ENCODE measurements around the gene DYNC2I2.
"Not testable (repeated sequence)": the region's sequence is repeated elsewhere in the genome, so short reads cannot be mapped to it uniquely, and the experiment has no call there.

Gene DYNC2I2

DNA sequence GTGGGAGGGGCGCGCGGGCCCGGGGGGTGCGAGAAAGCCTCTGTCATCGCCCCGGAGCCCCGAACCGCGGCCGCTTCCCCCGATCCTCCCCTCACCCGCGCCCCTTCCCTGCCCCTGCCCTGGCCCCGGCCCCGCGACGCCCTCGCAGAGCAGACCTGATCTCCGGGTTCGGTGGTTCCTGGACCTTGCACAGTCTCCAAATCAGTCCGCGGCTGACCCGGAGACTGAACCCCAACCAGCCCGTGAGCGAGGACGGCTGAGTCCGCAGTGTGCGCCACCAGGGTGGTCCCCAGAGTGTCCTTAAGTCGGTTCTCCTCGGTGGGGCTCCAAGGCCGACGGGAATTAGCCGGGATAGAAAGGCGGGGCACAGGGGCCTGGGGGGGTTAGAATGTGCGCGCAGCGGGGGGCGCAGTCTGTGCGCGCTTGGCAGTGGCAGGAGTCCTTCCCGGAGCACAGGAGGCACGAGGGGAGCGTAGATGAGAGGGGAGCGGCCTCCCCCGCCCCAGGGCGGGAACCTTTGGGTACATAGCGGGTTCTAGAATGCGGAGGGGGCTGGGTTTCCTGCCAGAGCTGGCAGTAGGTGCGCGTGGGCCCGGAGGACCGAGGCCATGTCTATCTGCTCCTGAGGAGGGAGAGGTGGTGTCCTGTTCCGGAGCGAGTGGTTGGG lies 46.4 kb upstream of the DYNC2I2 start:
- Histone ChIP-seq H2BK5ac (ENCODE audit: low read length) (no peak overlapping the region), H3K4me3 (ENCODE audit: low read length) (peak overlapping the region; percentile 72), H3K4me1 (ENCODE audit: control insufficient read depth, low read depth, low read length) (peaks cover 2% of the 10 kb centered on the region), H3K4ac (ENCODE audit: low read depth, low read length) (peak overlapping the region; percentile 1), H3K23ac (ENCODE audit: low read length) (peak overlapping the region; percentile 89), H3K27ac (ENCODE audit: low read depth, low read length) (peak overlapping the region; percentile 60), H3K9ac (ENCODE audit: low read length) (peak overlapping the region; percentile 88), H4K8ac (ENCODE audit: low read depth, low read length) (no peak overlapping the region), H3K36me3 (ENCODE audit: control insufficient read depth, insufficient read depth, low read length) (no peaks in the 10 kb centered on the region), H3K27me3 (ENCODE audit: insufficient read depth, low read length, poor library complexity) (no peaks in the 10 kb centered on the region), H3K79me1 (ENCODE audit: low read length) (no peaks in the 10 kb centered on the region), H2AK5ac (ENCODE audit: low read length) (peak overlapping the region; percentile 78), H4K5ac (ENCODE audit: low read length) (no peak overlapping the region), H2BK15ac (replicated peaks; ENCODE audit: low read depth) (no peak overlapping the region), H2BK120ac (ENCODE audit: low read depth, low read length) (no peak overlapping the region), H3K18ac (ENCODE audit: low read length) (peak overlapping the region; percentile 88), H3K79me2 (ENCODE audit: control insufficient read depth, insufficient read depth, low read length) (no peaks in the 10 kb centered on the region), H3K4me2 (ENCODE audit: low read length) (peak overlapping the region; percentile 84), H3K56ac (ENCODE audit: low read length) (peak overlapping the region; percentile 81)
- WGBS (ENCODE audit: extremely low coverage, insufficient coverage, low lambda C conversion rate), result no CpG with 5 or more reads among the region's 55 CpGs
- DNase-seq, result peak; percentile 69

DNA sequence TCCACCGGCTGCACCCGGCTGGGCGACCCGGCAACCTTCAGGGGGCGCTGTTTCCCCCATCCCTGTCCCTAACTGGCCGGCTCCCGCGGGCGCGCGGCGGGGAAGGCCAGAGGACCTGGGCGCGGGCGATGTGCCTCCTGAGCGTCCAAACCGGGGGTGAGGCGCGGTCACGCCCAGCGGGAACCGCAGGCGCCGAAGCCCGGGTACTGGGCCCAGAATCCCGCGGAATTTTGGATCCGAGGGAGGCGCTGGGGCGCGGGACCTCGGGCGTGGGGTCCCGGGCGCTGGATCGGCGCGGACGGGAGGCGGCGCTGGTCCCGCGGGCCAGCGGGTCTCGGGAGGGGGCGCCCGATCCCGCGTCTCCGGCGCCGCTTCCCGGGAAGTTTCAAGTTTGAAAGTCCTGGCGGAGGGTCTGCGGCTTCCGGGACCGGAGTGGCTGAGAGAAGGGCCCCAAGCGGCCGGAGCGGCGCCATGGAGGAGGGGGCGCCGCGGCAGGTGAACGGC lies 45.9 kb upstream of the DYNC2I2 start, which contains the start of gene PKN3:
Gene PKN3, plus strand, starts transcription at position 59 of the 504 bp plus-strand sequence. Its CDS starts 413 bp downstream, at position 472.
- Histone ChIP-seq H2AK5ac (ENCODE audit: low read length) (no peak within 1 kb of the TSS), H3K4ac (ENCODE audit: low read depth, low read length) (peak within 1 kb of the TSS; percentile 1), H3K56ac (ENCODE audit: low read length) (peak within 1 kb of the TSS; percentile 81), H3K4me2 (ENCODE audit: low read length) (peak within 1 kb of the TSS; percentile 84), H4K5ac (ENCODE audit: low read length) (no peak within 1 kb of the TSS), H3K4me3 (ENCODE audit: low read length) (peak within 1 kb of the TSS; percentile 72), H3K27me3 (ENCODE audit: insufficient read depth, low read length, poor library complexity) (no peaks in the 10 kb centered on the region), H3K79me1 (ENCODE audit: low read length) (no peaks in the 10 kb centered on the region), H3K36me3 (ENCODE audit: control insufficient read depth, insufficient read depth, low read length) (no peaks in the 10 kb centered on the region), H3K27ac (ENCODE audit: low read depth, low read length) (peak within 1 kb of the TSS; percentile 60), H3K23ac (ENCODE audit: low read length) (peak within 1 kb of the TSS; percentile 89), H3K79me2 (ENCODE audit: control insufficient read depth, insufficient read depth, low read length) (no peaks in the 10 kb centered on the region), H4K8ac (ENCODE audit: low read depth, low read length) (no peak within 1 kb of the TSS), H2BK15ac (replicated peaks; ENCODE audit: low read depth) (no peak within 1 kb of the TSS), H2BK5ac (ENCODE audit: low read length) (no peak within 1 kb of the TSS), H3K18ac (ENCODE audit: low read length) (peak within 1 kb of the TSS; percentile 88), H2BK120ac (ENCODE audit: low read depth, low read length) (no peak within 1 kb of the TSS), H3K9ac (ENCODE audit: low read length) (peak within 1 kb of the TSS; percentile 88), H3K4me1 (ENCODE audit: control insufficient read depth, low read depth, low read length) (peaks cover 2% of the 10 kb centered on the region)
- no CpG with 5 or more reads among the region's 65 CpGs for WGBS (ENCODE audit: extremely low coverage, insufficient coverage, low lambda C conversion rate)
- DNase-seq, result peak; percentile 92

DNA sequence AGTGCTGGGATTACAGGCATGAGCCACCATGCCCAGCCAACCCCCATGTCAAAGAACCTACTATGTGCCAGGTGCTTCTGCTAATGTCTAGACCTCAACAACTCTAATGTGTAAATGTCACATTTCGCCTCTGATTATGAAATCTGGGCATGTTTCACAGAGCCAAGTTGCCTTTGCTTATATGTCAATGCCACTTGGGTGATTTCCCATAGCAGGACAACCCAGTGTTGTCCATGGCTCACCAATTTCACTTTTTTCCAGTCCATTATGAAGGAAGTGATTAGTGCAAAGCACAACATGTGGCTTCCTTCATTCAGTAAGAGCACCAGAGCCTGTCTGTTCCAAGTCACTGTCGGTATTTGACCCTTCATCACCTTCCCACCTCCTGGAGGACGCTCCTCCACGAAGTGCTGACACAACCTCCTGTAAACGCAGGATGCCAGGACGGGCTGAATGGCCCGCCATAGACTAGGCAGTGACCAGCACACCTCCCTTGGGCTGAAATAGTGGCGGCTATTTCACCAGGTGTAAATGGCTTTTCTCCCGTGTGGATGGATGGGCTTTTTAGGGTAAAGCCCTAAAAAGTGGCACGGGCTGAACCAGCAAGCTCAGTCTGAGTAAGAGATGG lies 44.7 kb upstream of the DYNC2I2 start:
- H4K5ac ChIP-seq (ENCODE audit: low read length), result no peak overlapping the region
- H3K27ac ChIP-seq (ENCODE audit: low read depth, low read length), result no peak overlapping the region
- H3K36me3 ChIP-seq (ENCODE audit: control insufficient read depth, insufficient read depth, low read length), result peaks cover 4% of the 10 kb centered on the region
- H2AK5ac ChIP-seq (ENCODE audit: low read length), result no peak overlapping the region
- H3K4me2 ChIP-seq (ENCODE audit: low read length), result no peak overlapping the region
- H3K27me3 ChIP-seq (ENCODE audit: insufficient read depth, low read length, poor library complexity), result no peaks in the 10 kb centered on the region
- H3K56ac ChIP-seq (ENCODE audit: low read length), result no peak overlapping the region
- no peak overlapping the region for H2BK5ac ChIP-seq (ENCODE audit: low read length)
- no peak overlapping the region for H3K23ac ChIP-seq (ENCODE audit: low read length)
- no peak overlapping the region for H2BK15ac ChIP-seq (replicated peaks; ENCODE audit: low read depth)
- no CpG with 5 or more reads among the region's 10 CpGs for WGBS (ENCODE audit: extremely low coverage, insufficient coverage, low lambda C conversion rate)
- H3K4ac ChIP-seq (ENCODE audit: low read depth, low read length), result no peak overlapping the region
- no peaks in the 10 kb centered on the region for H3K79me1 ChIP-seq (ENCODE audit: low read length)
- H3K4me3 ChIP-seq (ENCODE audit: low read length), result no peak overlapping the region
- H2BK120ac ChIP-seq (ENCODE audit: low read depth, low read length), result no peak overlapping the region
- peak; percentile 38 for DNase-seq
- no peak overlapping the region for H4K8ac ChIP-seq (ENCODE audit: low read depth, low read length)
- peaks cover 2% of the 10 kb centered on the region for H3K4me1 ChIP-seq (ENCODE audit: control insufficient read depth, low read depth, low read length)
- no peak overlapping the region for H3K18ac ChIP-seq (ENCODE audit: low read length)
- H3K9ac ChIP-seq (ENCODE audit: low read length), result no peak overlapping the region
- no peaks in the 10 kb centered on the region for H3K79me2 ChIP-seq (ENCODE audit: control insufficient read depth, insufficient read depth, low read length)

DNA sequence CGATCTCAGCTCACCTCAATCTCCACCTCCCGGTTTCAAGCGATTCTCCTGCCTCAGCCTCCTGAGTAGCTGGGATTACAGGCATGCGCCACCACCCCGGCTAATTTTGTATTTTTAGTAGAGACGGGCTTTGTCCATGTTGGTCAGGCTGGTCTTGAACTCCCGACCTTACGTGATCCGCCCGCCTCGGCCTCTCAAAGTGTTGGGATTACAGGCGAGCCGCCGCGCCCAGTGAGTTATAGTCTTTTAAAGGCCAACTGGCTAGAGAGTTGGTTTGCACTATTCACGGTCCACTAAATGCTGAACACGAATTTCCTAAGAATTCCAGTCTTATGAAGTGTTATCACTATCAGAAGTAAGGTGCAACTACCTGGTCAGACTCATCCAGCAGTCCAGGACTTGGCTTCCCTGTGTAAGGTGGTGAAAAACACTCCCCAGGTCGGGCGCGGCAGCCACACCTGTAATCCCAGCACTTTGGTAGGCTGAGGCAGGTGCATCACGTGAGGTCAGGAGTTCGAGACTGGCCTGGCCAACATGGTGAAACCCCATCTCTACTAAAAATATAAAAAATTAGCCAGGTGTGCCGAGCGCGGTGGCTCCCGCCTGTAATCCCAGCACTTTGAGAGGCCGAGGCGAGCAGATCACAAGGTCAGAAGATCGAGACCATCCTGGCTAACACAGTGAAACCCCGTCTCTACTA lies 42.6 kb upstream of the DYNC2I2 start:
- H4K5ac ChIP-seq (ENCODE audit: low read length); H3K27ac ChIP-seq (ENCODE audit: low read depth, low read length); H3K79me2 ChIP-seq (ENCODE audit: control insufficient read depth, insufficient read depth, low read length); H2BK15ac ChIP-seq (replicated peaks; ENCODE audit: low read depth); H3K27me3 ChIP-seq (ENCODE audit: insufficient read depth, low read length, poor library complexity); H3K4me2 ChIP-seq (ENCODE audit: low read length); H3K4me3 ChIP-seq (ENCODE audit: low read length); H3K9ac ChIP-seq (ENCODE audit: low read length); H2BK120ac ChIP-seq (ENCODE audit: low read depth, low read length); H3K4ac ChIP-seq (ENCODE audit: low read depth, low read length); H2AK5ac ChIP-seq (ENCODE audit: low read length); H4K8ac ChIP-seq (ENCODE audit: low read depth, low read length); H3K4me1 ChIP-seq (ENCODE audit: control insufficient read depth, low read depth, low read length); H3K79me1 ChIP-seq (ENCODE audit: low read length); H3K18ac ChIP-seq (ENCODE audit: low read length); H3K36me3 ChIP-seq (ENCODE audit: control insufficient read depth, insufficient read depth, low read length); H2BK5ac ChIP-seq (ENCODE audit: low read length); H3K56ac ChIP-seq (ENCODE audit: low read length); H3K23ac ChIP-seq (ENCODE audit: low read length); DNase-seq: not testable (repeated sequence)
- no CpG with 5 or more reads among the region's 30 CpGs for WGBS (ENCODE audit: extremely low coverage, insufficient coverage, low lambda C conversion rate)

DNA sequence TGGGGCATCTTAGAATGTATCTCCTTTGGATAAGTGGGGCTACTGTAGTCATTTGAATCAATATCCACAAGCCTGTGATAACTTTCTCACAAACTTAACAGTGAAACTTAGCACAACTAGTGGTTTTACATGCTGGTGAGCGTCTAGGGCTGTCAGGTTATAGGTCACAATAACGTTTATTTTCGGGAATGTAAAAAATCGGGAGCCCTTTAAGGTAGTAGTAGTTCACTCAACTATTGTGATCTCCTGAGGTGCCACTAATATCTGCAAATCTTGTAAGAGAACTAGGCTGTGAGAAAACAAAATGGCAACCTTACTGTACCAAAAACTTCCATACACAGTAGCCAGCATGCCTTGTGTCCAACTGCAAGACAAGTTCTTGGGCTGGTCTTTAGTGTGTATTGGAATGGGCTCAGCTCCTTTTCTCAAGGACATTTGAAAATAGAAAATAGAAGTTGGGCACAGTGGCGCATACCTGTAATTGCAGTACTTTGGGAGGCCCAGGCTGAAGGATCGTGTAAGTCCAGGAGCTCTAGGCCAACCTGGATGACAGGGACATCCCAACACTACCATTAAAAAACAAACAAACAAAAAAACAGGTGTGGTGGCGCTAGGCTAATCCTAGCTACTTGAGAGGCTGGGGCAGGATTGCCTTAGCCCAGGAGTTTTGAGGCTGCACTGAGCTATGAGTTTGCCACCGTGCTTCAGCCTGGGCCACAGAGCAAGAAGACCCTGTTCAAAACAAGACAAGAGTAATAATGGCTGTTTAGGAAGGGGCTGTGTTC lies 40.5 kb upstream of the DYNC2I2 start:
- Histone ChIP-seq H3K4me2 (ENCODE audit: low read length) (no peak overlapping the region), H3K18ac (ENCODE audit: low read length) (no peak overlapping the region), H2BK5ac (ENCODE audit: low read length) (no peak overlapping the region), H4K8ac (ENCODE audit: low read depth, low read length) (no peak overlapping the region), H3K4ac (ENCODE audit: low read depth, low read length) (no peak overlapping the region), H3K56ac (ENCODE audit: low read length) (no peak overlapping the region), H2BK120ac (ENCODE audit: low read depth, low read length) (no peak overlapping the region), H3K79me2 (ENCODE audit: control insufficient read depth, insufficient read depth, low read length) (peaks cover 2% of the 10 kb centered on the region), H3K27ac (ENCODE audit: low read depth, low read length) (no peak overlapping the region), H2BK15ac (replicated peaks; ENCODE audit: low read depth) (no peak overlapping the region), H3K79me1 (ENCODE audit: low read length) (peaks cover 2% of the 10 kb centered on the region), H3K9ac (ENCODE audit: low read length) (no peak overlapping the region), H3K23ac (ENCODE audit: low read length) (no peak overlapping the region), H3K4me1 (ENCODE audit: control insufficient read depth, low read depth, low read length) (no peaks in the 10 kb centered on the region), H3K36me3 (ENCODE audit: control insufficient read depth, insufficient read depth, low read length) (peaks cover 8% of the 10 kb centered on the region), H2AK5ac (ENCODE audit: low read length) (no peak overlapping the region), H3K27me3 (ENCODE audit: insufficient read depth, low read length, poor library complexity) (no peaks in the 10 kb centered on the region), H4K5ac (ENCODE audit: low read length) (no peak overlapping the region), H3K4me3 (ENCODE audit: low read length) (no peak overlapping the region)
- DNase-seq, result peak; percentile 29
- no CpG with 5 or more reads among the region's 8 CpGs for WGBS (ENCODE audit: extremely low coverage, insufficient coverage, low lambda C conversion rate)

Measured in mesendoderm (in vitro differentiated cells).